Esophagus squamous epithelium (tissue), 5 donors: ENCODE data around the gene CCDC185. TPM values are rescaled to one million over a fixed set of nuclear protein-coding genes. Genes with fewer than 3 reads are reported as not detected.

Source experiments
- DNase-seq: peaks from one replicate; lab custom pipeline; 2025; lab: John Stamatoyannopoulos, UW
- H3K27ac ChIP-seq, 4 donors: fragments of 200-600 bp; sonication (generic); one replicate each; pipeline ENCODE4 v1.5.1; 2016 to 2019; ENCODE audit warnings: mild to moderate bottlenecking in 1 of 4
- H3K27me3 ChIP-seq, 4 donors: fragments of 200-600 bp; sonication (generic); 1 replicate in 3 of 4; 2 replicates in 1 of 4; pipeline versions ENCODE4 v1.5.1 to v1.6.0; 2017 to 2021; ENCODE audit warnings: antibody characterized with exemption in 1 of 4
- H3K36me3 ChIP-seq, 3 donors: fragments of 200-600 bp; sonication (generic); one replicate each; pipeline ENCODE4 v1.5.1; 2016 to 2019
- H3K4me1 ChIP-seq, 3 donors: fragments of 200-600 bp; sonication (generic); one replicate each; pipeline ENCODE4 v1.5.1; 2017 to 2019
- H3K4me3 ChIP-seq, 4 donors: fragments of 200-600 bp; sonication (generic); 1 replicate in 3 of 4; 2 replicates in 1 of 4; pipeline ENCODE4 v1.5.1; 2016 to 2019; ENCODE audit warnings: mild to moderate bottlenecking in 2 of 4, moderate library complexity in 1 of 4
- H3K9me3 ChIP-seq, 3 donors: fragments of 200-600 bp; sonication (generic); one replicate each; pipeline ENCODE4 v1.5.1; 2016 to 2019
- POLR2A ChIP-seq, 4 donors: fragments of 450-650 bp; IDR thresholded peaks; one replicate each; pipeline ENCODE4 v1.6.1; 2017; ENCODE audit warnings: antibody characterized with exemption in 4 of 4, mild to moderate bottlenecking in 4 of 4, moderate library complexity in 3 of 4
- WGBS, 2 donors: methylation state at CpG; one replicate each; pipeline ENCODE4 v1.1.5; 2018; 5-methylcytosine and 5-hydroxymethylcytosine counted together
- intact Hi-C: fragments of 100-400 bp; cut with DNase I; formaldehyde crosslinking; loops from one replicate; pipeline ENCODE4 v1.15.0; 2022
- total RNA-seq, 4 donors: library from RNA; depleted of rRNA; stranded (reverse); fragments of >200 nt; gene quantifications; one replicate each; pipeline ENCODE4 v1.1.0, GENCODE V29; 2016
- TF ChIP-seq, protein P1 (sequence below), 6 experiments: fragments of 450-650 bp in 4 of 6; fragments of 200-600 bp in 2 of 6; sonication (generic) in 2 of 6; IDR thresholded peaks; one replicate each; pipeline ENCODE4 v1.5.1; 2016 to 2019; ENCODE audit warnings: antibody characterized with exemption in 6 of 6, mild to moderate bottlenecking in 4 of 6, moderate library complexity in 4 of 6
- donor health status: DM: yes; HTN: yes; CAD: no.

CCDC185 gene
- total RNA-seq, 4 donors from 2014 or later: 0.13 TPM; not detected in 3

GRCh38 chr1:223421025-223421424, 27.8 kb downstream of the CCDC185 start:
- Histone ChIP-seq H3K27me3 (no peaks in the 10 kb centered on the region), H3K4me3 (no peak overlapping the region), H3K27ac (no peak overlapping the region), H3K9me3 (no peaks in the 10 kb centered on the region), H3K4me1 (peaks cover 8 to 37% (median 9%) of the 10 kb centered on the region in 3 donors), H3K36me3 (no peaks in the 10 kb centered on the region)
- DNase-seq: no peak
- WGBS, 2 donors: 73 to 79% methylated on average over 1 of the region's 1 CpG
- intact Hi-C loops: no loop called here
- TF ChIP-seq, protein P1, sequence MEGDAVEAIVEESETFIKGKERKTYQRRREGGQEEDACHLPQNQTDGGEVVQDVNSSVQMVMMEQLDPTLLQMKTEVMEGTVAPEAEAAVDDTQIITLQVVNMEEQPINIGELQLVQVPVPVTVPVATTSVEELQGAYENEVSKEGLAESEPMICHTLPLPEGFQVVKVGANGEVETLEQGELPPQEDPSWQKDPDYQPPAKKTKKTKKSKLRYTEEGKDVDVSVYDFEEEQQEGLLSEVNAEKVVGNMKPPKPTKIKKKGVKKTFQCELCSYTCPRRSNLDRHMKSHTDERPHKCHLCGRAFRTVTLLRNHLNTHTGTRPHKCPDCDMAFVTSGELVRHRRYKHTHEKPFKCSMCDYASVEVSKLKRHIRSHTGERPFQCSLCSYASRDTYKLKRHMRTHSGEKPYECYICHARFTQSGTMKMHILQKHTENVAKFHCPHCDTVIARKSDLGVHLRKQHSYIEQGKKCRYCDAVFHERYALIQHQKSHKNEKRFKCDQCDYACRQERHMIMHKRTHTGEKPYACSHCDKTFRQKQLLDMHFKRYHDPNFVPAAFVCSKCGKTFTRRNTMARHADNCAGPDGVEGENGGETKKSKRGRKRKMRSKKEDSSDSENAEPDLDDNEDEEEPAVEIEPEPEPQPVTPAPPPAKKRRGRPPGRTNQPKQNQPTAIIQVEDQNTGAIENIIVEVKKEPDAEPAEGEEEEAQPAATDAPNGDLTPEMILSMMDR (IDR thresholded peaks at IDR 0.05): no peak
- no peak for TF ChIP-seq POLR2A (IDR thresholded peaks at IDR 0.05)

DNA sequence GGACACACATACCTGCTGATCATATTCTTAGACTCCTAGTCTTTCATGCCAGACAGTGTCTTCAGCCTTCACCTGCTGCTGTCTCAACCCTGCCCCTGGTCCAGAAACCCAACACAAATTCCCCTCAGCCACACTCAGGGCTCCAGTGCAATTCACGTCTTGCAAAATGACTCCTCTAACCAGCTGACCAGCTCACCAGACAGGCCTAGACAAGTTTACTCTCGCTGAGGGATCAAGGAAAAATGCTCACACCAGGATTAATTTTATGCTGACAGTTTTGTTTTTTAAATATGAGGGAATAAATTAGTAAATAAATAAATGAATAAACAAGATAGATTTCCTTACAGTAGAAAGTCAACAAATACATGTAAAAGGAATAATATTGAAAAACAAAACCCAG, 28.5 kb downstream of the CCDC185 start:
- no peak for TF ChIP-seq POLR2A (IDR thresholded peaks at IDR 0.05)
- TF ChIP-seq, protein P1 (IDR thresholded peaks at IDR 0.05): no peak
- Histone ChIP-seq H3K36me3 (no peaks in the 10 kb centered on the region), H3K27me3 (no peaks in the 10 kb centered on the region), H3K27ac (peak overlapping the region in 1 of 4 donors; percentile 14), H3K4me3 (no peak overlapping the region), H3K9me3 (no peaks in the 10 kb centered on the region), H3K4me1 (peaks cover 9 to 44% (median 14%) of the 10 kb centered on the region in 3 donors)
- DNase-seq: no peak
- intact Hi-C loops: no loop called here
- 7 to 23% methylated on average over 2 of the region's 2 CpGs for WGBS, 2 donors

GRCh38 chr1:223422911-223423310, 29.7 kb downstream of the CCDC185 start:
- H3K4me3 ChIP-seq: no peak overlapping the region
- no peak for DNase-seq
- intact Hi-C loops: no loop called here
- H3K4me1 ChIP-seq: peaks cover 9 to 56% (median 19%) of the 10 kb centered on the region in 3 donors
- no peaks in the 10 kb centered on the region for H3K36me3 ChIP-seq
- no peaks in the 10 kb centered on the region for H3K9me3 ChIP-seq
- TF ChIP-seq, protein P1 (IDR thresholded peaks at IDR 0.05): no peak
- TF ChIP-seq POLR2A (IDR thresholded peaks at IDR 0.05): no peak
- no peaks in the 10 kb centered on the region for H3K27me3 ChIP-seq
- 67 to 73% methylated on average over 1 of the region's 1 CpG for WGBS, 2 donors
- H3K27ac ChIP-seq: no peak overlapping the region

- Histone ChIP-seq H3K9me3 (no peaks in the 10 kb centered on the region), H3K27me3 (no peaks in the 10 kb centered on the region), H3K4me3 (no peak overlapping the region), H3K36me3 (no peaks in the 10 kb centered on the region), H3K27ac (no peak overlapping the region), H3K4me1 (peaks cover 9 to 65% (median 19%) of the 10 kb centered on the region in 3 donors)
- intact Hi-C loops: no loop called here
- no peak for DNase-seq
- WGBS, 2 donors: 31 to 38% methylated on average over 4 of the region's 4 CpGs
- TF ChIP-seq, protein P1 (IDR thresholded peaks at IDR 0.05): no peak
- no peak for TF ChIP-seq POLR2A (IDR thresholded peaks at IDR 0.05)
Observed at GRCh38 chr1:223423641-223424233, 30.5 kb downstream of the CCDC185 start.

DNA sequence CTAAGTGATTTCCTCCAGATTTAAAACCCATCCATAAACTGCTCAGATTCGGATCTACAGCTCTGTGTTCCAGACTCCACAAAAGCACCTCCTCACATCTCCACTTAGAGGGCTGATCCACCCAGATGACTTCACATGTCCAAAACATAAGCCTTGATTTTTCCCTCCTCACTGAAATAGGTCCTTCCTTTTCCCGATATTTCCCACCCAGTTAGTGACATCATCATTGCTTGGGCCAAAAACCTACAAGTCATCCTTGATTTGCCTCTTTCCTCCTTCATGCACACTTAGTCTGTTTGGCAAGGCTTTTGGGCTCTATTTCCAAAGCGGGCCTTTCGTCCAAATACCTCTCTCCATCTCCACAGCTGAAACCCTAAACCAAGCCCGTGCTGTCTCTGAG, 32.3 kb downstream of the CCDC185 start:
- no peak overlapping the region for H3K27ac ChIP-seq
- intact Hi-C loops: no loop called here

More for the DNA sequence above, 32.3 kb downstream of the CCDC185 start:
- peaks cover 20 to 83% (median 37%) of the 10 kb centered on the region in 3 donors for H3K4me1 ChIP-seq
- no peaks in the 10 kb centered on the region for H3K36me3 ChIP-seq
- WGBS, 2 donors: 47 to 50% methylated on average over 5 of the region's 5 CpGs
- TF ChIP-seq, protein P1 (IDR thresholded peaks at IDR 0.05): no peak
- TF ChIP-seq POLR2A (IDR thresholded peaks at IDR 0.05): no peak
- no peaks in the 10 kb centered on the region for H3K9me3 ChIP-seq
- H3K4me3 ChIP-seq: no peak overlapping the region
- DNase-seq: no peak
- H3K27me3 ChIP-seq: no peaks in the 10 kb centered on the region
